Caco-2 (cell line): ENCODE results near the gene ATP9B. TPM values are rescaled to one million over a fixed set of nuclear protein-coding genes. Genes with fewer than 3 reads are reported as not detected.

Experiments
- BruUV-seq: library from RNA; stranded (reverse); fragments of 400-500 nt; replicated peaks from 2 replicates; lab custom pipeline; 2021; lab: Mats Ljungman, UMichigan
- CTCF ChIA-PET: fragments of 300-600 bp; sonication (Branson Sonifier 250); formaldehyde crosslinking; loops from one replicate; lab custom pipeline; 2022; ENCODE audit warnings: antibody characterized with exemption; lab: Charles Lee
- POLR2A ChIA-PET: fragments of 300-600 bp; sonication (Branson Sonifier 250); formaldehyde crosslinking; loops from one replicate; lab custom pipeline; 2022; ENCODE audit warnings: antibody characterized with exemption; lab: Charles Lee
- DNase-seq, 2 experiments: peaks; one replicate each; pipeline versions ENCODE4 v3.0.0 to v3.0.0-alpha.2; 2020 to 2022
- H3K27me3 ChIP-seq: replicated peaks from 2 replicates; pipeline ENCODE4 v1.6.0; 2011; ENCODE audit warnings: low read length; ENCODE audit not compliant: control insufficient read depth, insufficient read depth
- H3K36me3 ChIP-seq: 2 replicates; pipeline ENCODE4 v1.5.1; 2011; ENCODE audit warnings: low read length; ENCODE audit not compliant: control insufficient read depth, insufficient read depth
- H3K4me1 ChIP-seq: fragments of 250-450 bp; sonication (Bioruptor Pico); 2 replicates; pipeline ENCODE4 v1.5.1; 2020; ENCODE audit warnings: mild to moderate bottlenecking
- H3K4me3 ChIP-seq: 2 replicates; pipeline ENCODE4 v1.5.1; 2011; ENCODE audit warnings: low read depth, mild to moderate bottlenecking, control low read depth, low read length
- H3K9me3 ChIP-seq: fragments of 250-450 bp; sonication (Bioruptor Pico); 2 replicates; pipeline ENCODE4 v1.5.1; 2020; ENCODE audit warnings: mild to moderate bottlenecking, moderate library complexity
- H3K27ac Mint-ChIP-seq: one replicate; pipeline ENCODE4 v1.8.0; 2022; ENCODE audit warnings: mixed read lengths; ENCODE audit not compliant: unreplicated experiment
- H3K27me3 Mint-ChIP-seq: one replicate; pipeline ENCODE4 v1.8.0; 2022; ENCODE audit warnings: mixed read lengths; ENCODE audit not compliant: insufficient read depth, unreplicated experiment
- H3K36me3 Mint-ChIP-seq: one replicate; pipeline ENCODE4 v1.8.0; 2022; ENCODE audit warnings: mild to moderate bottlenecking, mixed read lengths; ENCODE audit not compliant: insufficient read depth, unreplicated experiment
- H3K4me1 Mint-ChIP-seq: one replicate; pipeline ENCODE4 v1.8.0; 2022; ENCODE audit warnings: low read depth, mixed read lengths; ENCODE audit not compliant: unreplicated experiment
- H3K4me3 Mint-ChIP-seq: one replicate; pipeline ENCODE4 v1.8.0; 2022; ENCODE audit warnings: mild to moderate bottlenecking, moderate library complexity, mixed read lengths; ENCODE audit not compliant: unreplicated experiment
- H3K9me3 Mint-ChIP-seq: one replicate; pipeline ENCODE4 v1.8.0; 2022; ENCODE audit warnings: mixed read lengths; ENCODE audit not compliant: unreplicated experiment
- CTCF ChIP-seq, 2 experiments: fragments of 200-600 bp in 1 of 2; IDR thresholded peaks; 1 replicate in 1 of 2; 2 replicates in 1 of 2; pipeline versions ENCODE4 v1.5.1 to v1.8.0; 2011 to 2022; ENCODE audit warnings: antibody characterized with exemption in 1 of 2, control low read depth in 1 of 2, inconsistent platforms in 1 of 2, low read depth in 1 of 2, low read length in 1 of 2, mild to moderate bottlenecking in 1 of 2, moderate library complexity in 1 of 2; ENCODE audit not compliant: insufficient read depth in 1 of 2, severe bottlenecking in 1 of 2, unreplicated experiment in 1 of 2
- intact Hi-C: fragments of 100-400 bp; cut with micrococcal nuclease; formaldehyde crosslinking; loops from one replicate; pipeline ENCODE4 v1.10.0; 2022; ENCODE audit not compliant: unreplicated experiment
- total RNA-seq: library from RNA; stranded (reverse); gene quantifications from 2 replicates; pipeline ENCODE4 v1.2.3, GENCODE V29; 2022

The ATP9B gene
- total RNA-seq, 1 experiment from 2014 or later: 15.8 TPM

DNA sequence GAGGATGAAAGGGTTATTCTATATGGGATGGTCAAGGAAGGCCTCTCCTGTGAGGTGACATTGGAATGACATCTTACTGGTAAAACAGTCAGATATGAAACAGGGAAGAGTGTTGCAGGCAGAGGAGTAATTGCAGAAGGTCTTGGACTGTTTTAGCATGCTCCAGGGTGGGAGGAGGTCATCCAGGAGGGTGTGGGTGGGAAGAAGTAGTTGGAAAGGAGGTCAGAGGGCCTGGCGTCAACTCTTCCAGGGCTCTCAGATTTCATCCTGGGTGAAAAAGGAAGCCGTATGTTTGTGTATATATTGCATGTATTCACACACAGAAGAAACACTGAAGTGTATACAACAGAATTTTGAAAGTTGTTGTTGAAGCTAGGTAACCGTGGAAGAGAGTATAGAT, 48.2 kb downstream of the ATP9B start:
- Mint-ChIP-seq H3K9me3 (no peaks in the 10 kb centered on the region), H3K27ac (no peak overlapping the region), H3K36me3 (peaks cover 5% of the 10 kb centered on the region), H3K4me3 (no peak overlapping the region), H3K27me3 (no peaks in the 10 kb centered on the region), H3K4me1 (no peaks in the 10 kb centered on the region)
- no peak for DNase-seq
- POLR2A ChIA-PET: no interaction called here
- H3K36me3 ChIP-seq: no peaks in the 10 kb centered on the region
- no TSS peak for BruUV-seq
- TF ChIP-seq CTCF (IDR thresholded peaks at IDR 0.05; ENCODE audit: insufficient read depth in 1 of 2, low read depth in 1 of 2, low read length in 1 of 2, severe bottlenecking in 1 of 2, unreplicated experiment in 1 of 2): no peak
- no peaks in the 10 kb centered on the region for H3K4me1 ChIP-seq
- no peaks in the 10 kb centered on the region for H3K27me3 ChIP-seq
- H3K9me3 ChIP-seq: no peaks in the 10 kb centered on the region
- no peak overlapping the region for H3K4me3 ChIP-seq
- CTCF ChIA-PET: no interaction called here
- intact Hi-C loops: no loop called here

DNA sequence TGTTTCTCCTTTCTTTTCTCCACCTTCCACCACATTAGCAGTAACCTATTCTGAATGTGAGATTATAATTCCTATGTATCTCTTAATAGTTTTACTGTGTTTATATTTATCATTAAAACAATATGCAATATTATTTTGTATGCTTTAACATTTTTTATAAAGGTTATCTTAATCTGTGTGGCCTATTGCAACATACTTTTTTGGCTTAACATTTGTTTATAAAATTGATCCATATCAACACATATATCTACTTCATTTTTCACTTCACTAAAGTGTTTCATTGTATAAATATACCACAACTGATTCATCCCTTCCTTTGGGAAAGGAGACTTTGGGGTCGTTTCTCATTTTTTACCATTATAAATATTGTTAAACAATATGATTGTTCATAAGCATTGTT, 48.6 kb downstream of the ATP9B start:
- Histone ChIP-seq H3K4me1 (no peaks in the 10 kb centered on the region), H3K9me3 (no peaks in the 10 kb centered on the region), H3K27me3 (no peaks in the 10 kb centered on the region), H3K4me3 (no peak overlapping the region), H3K36me3 (no peaks in the 10 kb centered on the region)
- Mint-ChIP-seq H3K4me3 (no peak overlapping the region), H3K9me3 (no peaks in the 10 kb centered on the region), H3K27ac (no peak overlapping the region), H3K36me3 (peaks cover 5% of the 10 kb centered on the region), H3K27me3 (no peaks in the 10 kb centered on the region), H3K4me1 (no peaks in the 10 kb centered on the region)
- no peak for DNase-seq
- intact Hi-C loops: no loop called here
- no TSS peak for BruUV-seq
- TF ChIP-seq CTCF (IDR thresholded peaks at IDR 0.05; ENCODE audit: insufficient read depth in 1 of 2, low read depth in 1 of 2, low read length in 1 of 2, severe bottlenecking in 1 of 2, unreplicated experiment in 1 of 2): no peak
- ChIA-PET CTCF (no interaction called here), POLR2A (no interaction called here)

DNA sequence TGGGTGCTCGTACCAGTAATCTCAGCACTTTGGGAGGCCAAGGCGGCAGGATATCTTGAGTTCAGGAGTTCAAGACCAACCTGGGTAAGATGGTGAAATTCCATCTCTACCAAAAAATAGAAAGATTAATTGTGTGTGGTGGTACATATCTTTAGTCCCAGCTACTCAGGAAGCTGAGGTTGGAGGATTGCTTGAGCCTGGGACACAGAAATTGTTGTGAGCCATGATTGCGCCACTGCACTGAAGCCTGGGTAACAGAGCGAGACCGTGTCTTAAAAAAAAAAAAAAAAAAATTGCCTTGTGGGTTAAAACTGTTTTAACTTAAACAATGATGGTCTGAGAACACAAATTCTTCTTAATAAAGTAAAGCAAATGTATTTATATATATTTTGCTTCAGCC, 49.6 kb downstream of the ATP9B start:
- POLR2A ChIA-PET: no interaction called here
- Histone ChIP-seq H3K4me1 (no peaks in the 10 kb centered on the region), H3K36me3 (no peaks in the 10 kb centered on the region), H3K9me3 (no peaks in the 10 kb centered on the region), H3K4me3 (no peak overlapping the region), H3K27me3 (no peaks in the 10 kb centered on the region)
- no peak overlapping the region for H3K4me3 Mint-ChIP-seq
- peaks cover 5% of the 10 kb centered on the region for H3K36me3 Mint-ChIP-seq
- no peaks in the 10 kb centered on the region for H3K27me3 Mint-ChIP-seq
- no peak for DNase-seq
- H3K27ac Mint-ChIP-seq: no peak overlapping the region
- no peaks in the 10 kb centered on the region for H3K4me1 Mint-ChIP-seq
- intact Hi-C loops: no loop called here
- TF ChIP-seq CTCF (IDR thresholded peaks at IDR 0.05; ENCODE audit: insufficient read depth in 1 of 2, low read depth in 1 of 2, low read length in 1 of 2, severe bottlenecking in 1 of 2, unreplicated experiment in 1 of 2): no peak
- CTCF ChIA-PET: no interaction called here
- no peaks in the 10 kb centered on the region for H3K9me3 Mint-ChIP-seq
- no TSS peak for BruUV-seq
